ENCODE data around the gene UPP2.

UPP2 gene

GRCh38 chr2:158131483-158131912 lies 29.8 kb downstream of the UPP2 start:
- no peak overlapping the region for H4K91ac ChIP-seq (ENCODE audit: low read depth, low read length, poor library complexity)
- no peaks in the 10 kb centered on the region for H3K9me3 ChIP-seq (replicated peaks in 1 of 2; ENCODE audit: control insufficient read depth in 2 of 2, insufficient read depth in 1 of 2, low read depth in 1 of 2, low read length in 2 of 2)
- no CpG with 5 or more reads among the region's 1 CpG for WGBS, 2 donors (ENCODE audit: extremely low coverage in 2 of 2, insufficient read length in 2 of 2, insufficient replicate concordance in 1 of 2)
- no peak overlapping the region for H3K14ac ChIP-seq (ENCODE audit: low read length)
- H3K9ac ChIP-seq (ENCODE audit: low read depth, low read length, poor library complexity), result no peak overlapping the region
- no peak overlapping the region for H3K27ac ChIP-seq (replicated peaks; ENCODE audit: low read length)
- H3K4me1 ChIP-seq (ENCODE audit: control insufficient read depth in 2 of 2, insufficient read depth in 1 of 2, low read depth in 1 of 2, low read length in 2 of 2), result no peaks in the 10 kb centered on the region
- no peak overlapping the region for H3K4me2 ChIP-seq (ENCODE audit: insufficient read depth, low read length, poor library complexity, severe bottlenecking)
- no peaks in the 10 kb centered on the region for H3K79me1 ChIP-seq (ENCODE audit: low read depth, low read length)
- H2AFZ ChIP-seq (ENCODE audit: low read length), result no peak overlapping the region
- no peak overlapping the region for H2BK120ac ChIP-seq (ENCODE audit: low read depth, low read length)
- no peak for DNase-seq (ENCODE audit: low spot score)
- H2AK5ac ChIP-seq (ENCODE audit: low read depth, low read length), result no peak overlapping the region
- H3K4me3 ChIP-seq (ENCODE audit: low read length in 2 of 2), result no peak overlapping the region
- H4K8ac ChIP-seq (ENCODE audit: low read depth, low read length), result no peak overlapping the region
- no peak overlapping the region for H2BK5ac ChIP-seq (ENCODE audit: low read length)
- no peak overlapping the region for H2BK15ac ChIP-seq (ENCODE audit: low read length)
- H3K27me3 ChIP-seq (ENCODE audit: control insufficient read depth in 3 of 3, insufficient read depth in 3 of 3, low read depth in 1 of 3, low read length in 3 of 3), result no peaks in the 10 kb centered on the region
- no peak overlapping the region for H3K4ac ChIP-seq (ENCODE audit: low read length)
- H3K23ac ChIP-seq (ENCODE audit: low read depth, low read length, poor library complexity), result no peak overlapping the region
- H2BK12ac ChIP-seq (ENCODE audit: low read length), result no peak overlapping the region
- H3K36me3 ChIP-seq (replicated peaks in 1 of 2; ENCODE audit: control insufficient read depth in 2 of 2, insufficient read depth in 2 of 2, low read length in 2 of 2), result no peaks in the 10 kb centered on the region
- H3K18ac ChIP-seq (ENCODE audit: low read length), result no peak overlapping the region

- H2BK5ac ChIP-seq (ENCODE audit: low read length), result no peak overlapping the region
- H3K9me3 ChIP-seq (replicated peaks in 1 of 2; ENCODE audit: control insufficient read depth in 2 of 2, insufficient read depth in 1 of 2, low read depth in 1 of 2, low read length in 2 of 2), result no peaks in the 10 kb centered on the region
- H3K4me1 ChIP-seq (ENCODE audit: control insufficient read depth in 2 of 2, insufficient read depth in 1 of 2, low read depth in 1 of 2, low read length in 2 of 2), result no peaks in the 10 kb centered on the region
- no peak overlapping the region for H3K18ac ChIP-seq (ENCODE audit: low read length)
- no peak overlapping the region for H3K27ac ChIP-seq (replicated peaks; ENCODE audit: low read length)
- no peak overlapping the region for H2AFZ ChIP-seq (ENCODE audit: low read length)
- H3K4ac ChIP-seq (ENCODE audit: low read length), result no peak overlapping the region
- no peak overlapping the region for H2BK12ac ChIP-seq (ENCODE audit: low read length)
- H2BK120ac ChIP-seq (ENCODE audit: low read depth, low read length), result no peak overlapping the region
- DNase-seq (ENCODE audit: low spot score), result no peak
- no peak overlapping the region for H2AK5ac ChIP-seq (ENCODE audit: low read depth, low read length)
- no peak overlapping the region for H4K91ac ChIP-seq (ENCODE audit: low read depth, low read length, poor library complexity)
- H3K4me2 ChIP-seq (ENCODE audit: insufficient read depth, low read length, poor library complexity, severe bottlenecking), result no peak overlapping the region
- H2BK15ac ChIP-seq (ENCODE audit: low read length), result no peak overlapping the region
- H3K14ac ChIP-seq (ENCODE audit: low read length), result no peak overlapping the region
- no peaks in the 10 kb centered on the region for H3K36me3 ChIP-seq (replicated peaks in 1 of 2; ENCODE audit: control insufficient read depth in 2 of 2, insufficient read depth in 2 of 2, low read length in 2 of 2)
- WGBS, 2 donors (ENCODE audit: extremely low coverage in 2 of 2, insufficient read length in 2 of 2, insufficient replicate concordance in 1 of 2), result no CpG with 5 or more reads among the region's 7 CpGs
- no peaks in the 10 kb centered on the region for H3K79me1 ChIP-seq (ENCODE audit: low read depth, low read length)
- H3K27me3 ChIP-seq (ENCODE audit: control insufficient read depth in 3 of 3, insufficient read depth in 3 of 3, low read depth in 1 of 3, low read length in 3 of 3), result no peaks in the 10 kb centered on the region
- H4K8ac ChIP-seq (ENCODE audit: low read depth, low read length), result no peak overlapping the region
- no peak overlapping the region for H3K4me3 ChIP-seq (ENCODE audit: low read length in 2 of 2)
- H3K23ac ChIP-seq (ENCODE audit: low read depth, low read length, poor library complexity), result no peak overlapping the region
- H3K9ac ChIP-seq (ENCODE audit: low read depth, low read length, poor library complexity), result no peak overlapping the region
Measured at GRCh38 chr2:158131919-158132566, 30.4 kb downstream of the UPP2 start.

- Histone ChIP-seq H2BK120ac (ENCODE audit: low read depth, low read length) (no peak overlapping the region), H3K4me1 (ENCODE audit: control insufficient read depth in 2 of 2, insufficient read depth in 1 of 2, low read depth in 1 of 2, low read length in 2 of 2) (no peaks in the 10 kb centered on the region), H3K18ac (ENCODE audit: low read length) (no peak overlapping the region), H3K27me3 (ENCODE audit: control insufficient read depth in 3 of 3, insufficient read depth in 3 of 3, low read depth in 1 of 3, low read length in 3 of 3) (no peaks in the 10 kb centered on the region), H3K9me3 (replicated peaks in 1 of 2; ENCODE audit: control insufficient read depth in 2 of 2, insufficient read depth in 1 of 2, low read depth in 1 of 2, low read length in 2 of 2) (no peaks in the 10 kb centered on the region), H3K79me1 (ENCODE audit: low read depth, low read length) (no peaks in the 10 kb centered on the region), H2BK12ac (ENCODE audit: low read length) (no peak overlapping the region), H2AK5ac (ENCODE audit: low read depth, low read length) (no peak overlapping the region), H2BK15ac (ENCODE audit: low read length) (no peak overlapping the region), H3K36me3 (replicated peaks in 1 of 2; ENCODE audit: control insufficient read depth in 2 of 2, insufficient read depth in 2 of 2, low read length in 2 of 2) (no peaks in the 10 kb centered on the region), H3K9ac (ENCODE audit: low read depth, low read length, poor library complexity) (no peak overlapping the region), H3K4me2 (ENCODE audit: insufficient read depth, low read length, poor library complexity, severe bottlenecking) (no peak overlapping the region), H4K8ac (ENCODE audit: low read depth, low read length) (no peak overlapping the region), H3K27ac (replicated peaks; ENCODE audit: low read length) (no peak overlapping the region), H2BK5ac (ENCODE audit: low read length) (no peak overlapping the region), H3K4ac (ENCODE audit: low read length) (no peak overlapping the region), H3K4me3 (ENCODE audit: low read length in 2 of 2) (no peak overlapping the region), H4K91ac (ENCODE audit: low read depth, low read length, poor library complexity) (no peak overlapping the region), H3K23ac (ENCODE audit: low read depth, low read length, poor library complexity) (no peak overlapping the region), H3K14ac (ENCODE audit: low read length) (no peak overlapping the region), H2AFZ (ENCODE audit: low read length) (no peak overlapping the region)
- no CpG with 5 or more reads among the region's 4 CpGs for WGBS, 2 donors (ENCODE audit: extremely low coverage in 2 of 2, insufficient read length in 2 of 2, insufficient replicate concordance in 1 of 2)
- no peak for DNase-seq (ENCODE audit: low spot score)
Measured at GRCh38 chr2:158134055-158134454, 32.4 kb downstream of the UPP2 start.

- Histone ChIP-seq H3K4me3 (ENCODE audit: low read length in 2 of 2) (no peak overlapping the region), H3K9ac (ENCODE audit: low read depth, low read length, poor library complexity) (no peak overlapping the region), H4K8ac (ENCODE audit: low read depth, low read length) (no peak overlapping the region), H3K4me1 (ENCODE audit: control insufficient read depth in 2 of 2, insufficient read depth in 1 of 2, low read depth in 1 of 2, low read length in 2 of 2) (no peaks in the 10 kb centered on the region), H3K9me3 (replicated peaks in 1 of 2; ENCODE audit: control insufficient read depth in 2 of 2, insufficient read depth in 1 of 2, low read depth in 1 of 2, low read length in 2 of 2) (no peaks in the 10 kb centered on the region), H2BK5ac (ENCODE audit: low read length) (no peak overlapping the region), H3K27me3 (ENCODE audit: control insufficient read depth in 3 of 3, insufficient read depth in 3 of 3, low read depth in 1 of 3, low read length in 3 of 3) (no peaks in the 10 kb centered on the region), H3K36me3 (replicated peaks in 1 of 2; ENCODE audit: control insufficient read depth in 2 of 2, insufficient read depth in 2 of 2, low read length in 2 of 2) (no peaks in the 10 kb centered on the region), H2BK15ac (ENCODE audit: low read length) (no peak overlapping the region), H3K4ac (ENCODE audit: low read length) (no peak overlapping the region), H3K4me2 (ENCODE audit: insufficient read depth, low read length, poor library complexity, severe bottlenecking) (no peak overlapping the region), H2BK120ac (ENCODE audit: low read depth, low read length) (no peak overlapping the region), H3K79me1 (ENCODE audit: low read depth, low read length) (no peaks in the 10 kb centered on the region), H3K18ac (ENCODE audit: low read length) (no peak overlapping the region), H2AK5ac (ENCODE audit: low read depth, low read length) (no peak overlapping the region), H2BK12ac (ENCODE audit: low read length) (no peak overlapping the region), H2AFZ (ENCODE audit: low read length) (no peak overlapping the region), H3K23ac (ENCODE audit: low read depth, low read length, poor library complexity) (no peak overlapping the region), H4K91ac (ENCODE audit: low read depth, low read length, poor library complexity) (no peak overlapping the region), H3K14ac (ENCODE audit: low read length) (no peak overlapping the region), H3K27ac (replicated peaks; ENCODE audit: low read length) (no peak overlapping the region)
- no CpG with 5 or more reads among the region's 6 CpGs for WGBS, 2 donors (ENCODE audit: extremely low coverage in 2 of 2, insufficient read length in 2 of 2, insufficient replicate concordance in 1 of 2)
- DNase-seq (ENCODE audit: low spot score), result no peak
Measured at GRCh38 chr2:158134655-158135054, 33.0 kb downstream of the UPP2 start.
